Neutrophil (primary cell): ENCODE data around the gene RBMS3.

ENCODE experiments used
- H3K27ac ChIP-seq: fragments of 200-600 bp; sonication (generic); 2 replicates; pipeline ENCODE4 v1.5.1; 2016; ENCODE audit warnings: mild to moderate bottlenecking, moderate library complexity
- H3K27me3 ChIP-seq: fragments of 200-600 bp; sonication (generic); 2 replicates; pipeline ENCODE4 v1.6.0; 2016; ENCODE audit warnings: mild to moderate bottlenecking
- H3K36me3 ChIP-seq: fragments of 200-600 bp; sonication (generic); 2 replicates; pipeline ENCODE4 v1.5.1; 2017
- H3K4me1 ChIP-seq, 2 experiments: fragments of 200-600 bp in 1 of 2; sonication (generic) in 1 of 2; 1 replicate in 1 of 2; 2 replicates in 1 of 2; pipeline versions ENCODE4 v1.5.1 to v1.6.1; 2013 to 2016; ENCODE audit warnings: low read depth in 1 of 2, low read length in 1 of 2, mild to moderate bottlenecking in 1 of 2, moderate library complexity in 1 of 2; ENCODE audit not compliant: control insufficient read depth in 1 of 2, insufficient read depth in 1 of 2
- H3K4me3 ChIP-seq, 2 experiments: fragments of 200-600 bp in 1 of 2; sonication (generic) in 1 of 2; 1 replicate in 1 of 2; 2 replicates in 1 of 2; pipeline ENCODE4 v1.5.1; 2013 to 2016; ENCODE audit warnings: low read depth in 1 of 2, low read length in 1 of 2, mild to moderate bottlenecking in 1 of 2, moderate library complexity in 1 of 2
- H3K9me3 ChIP-seq: fragments of 200-600 bp; sonication (generic); 2 replicates; pipeline ENCODE4 v1.5.1; 2016
- TF ChIP-seq, protein P1 (sequence below): fragments of 200-600 bp; sonication (generic); IDR thresholded peaks from 2 replicates; pipeline ENCODE4 v1.5.1; 2016; ENCODE audit warnings: antibody characterized with exemption

RBMS3 gene

GRCh38 chr3:29339016-29339833 lies 58.4 kb downstream of the RBMS3 start:
- Histone ChIP-seq H3K27me3 (no peaks in the 10 kb centered on the region), H3K36me3 (no peaks in the 10 kb centered on the region), H3K9me3 (no peaks in the 10 kb centered on the region), H3K27ac (no peak overlapping the region), H3K4me3 (no peak overlapping the region), H3K4me1 (no peaks in the 10 kb centered on the region)
- TF ChIP-seq, protein P1, sequence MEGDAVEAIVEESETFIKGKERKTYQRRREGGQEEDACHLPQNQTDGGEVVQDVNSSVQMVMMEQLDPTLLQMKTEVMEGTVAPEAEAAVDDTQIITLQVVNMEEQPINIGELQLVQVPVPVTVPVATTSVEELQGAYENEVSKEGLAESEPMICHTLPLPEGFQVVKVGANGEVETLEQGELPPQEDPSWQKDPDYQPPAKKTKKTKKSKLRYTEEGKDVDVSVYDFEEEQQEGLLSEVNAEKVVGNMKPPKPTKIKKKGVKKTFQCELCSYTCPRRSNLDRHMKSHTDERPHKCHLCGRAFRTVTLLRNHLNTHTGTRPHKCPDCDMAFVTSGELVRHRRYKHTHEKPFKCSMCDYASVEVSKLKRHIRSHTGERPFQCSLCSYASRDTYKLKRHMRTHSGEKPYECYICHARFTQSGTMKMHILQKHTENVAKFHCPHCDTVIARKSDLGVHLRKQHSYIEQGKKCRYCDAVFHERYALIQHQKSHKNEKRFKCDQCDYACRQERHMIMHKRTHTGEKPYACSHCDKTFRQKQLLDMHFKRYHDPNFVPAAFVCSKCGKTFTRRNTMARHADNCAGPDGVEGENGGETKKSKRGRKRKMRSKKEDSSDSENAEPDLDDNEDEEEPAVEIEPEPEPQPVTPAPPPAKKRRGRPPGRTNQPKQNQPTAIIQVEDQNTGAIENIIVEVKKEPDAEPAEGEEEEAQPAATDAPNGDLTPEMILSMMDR, result no peak

- Histone ChIP-seq H3K27ac (no peak overlapping the region), H3K4me1 (no peaks in the 10 kb centered on the region), H3K27me3 (no peaks in the 10 kb centered on the region), H3K36me3 (no peaks in the 10 kb centered on the region), H3K4me3 (no peak overlapping the region), H3K9me3 (no peaks in the 10 kb centered on the region)
- TF ChIP-seq, protein P1, result no peak
Observed at GRCh38 chr3:29344154-29344553, 63.3 kb downstream of the RBMS3 start.

DNA sequence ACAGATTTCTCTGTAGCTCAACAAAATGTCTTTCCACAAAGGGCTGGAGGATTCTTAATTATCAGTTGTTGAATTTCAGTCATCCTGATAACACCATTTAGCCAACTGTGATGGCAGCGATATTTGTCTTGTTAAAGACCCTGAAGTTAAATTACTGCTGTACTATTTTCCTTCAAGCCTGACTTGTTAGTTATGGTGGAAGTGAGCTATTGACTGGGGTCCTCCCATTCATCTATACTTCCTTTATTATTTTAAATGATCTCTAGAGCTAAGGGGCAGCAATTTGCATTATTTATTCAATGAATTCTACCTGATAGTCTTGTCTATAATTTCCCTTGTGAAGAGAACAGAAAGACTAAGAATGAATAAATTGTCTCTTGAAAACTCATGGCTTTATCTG lies 64.1 kb downstream of the RBMS3 start:
- Histone ChIP-seq H3K4me3 (no peak overlapping the region), H3K4me1 (no peaks in the 10 kb centered on the region), H3K27me3 (no peaks in the 10 kb centered on the region), H3K36me3 (no peaks in the 10 kb centered on the region), H3K9me3 (no peaks in the 10 kb centered on the region), H3K27ac (no peak overlapping the region)
- TF ChIP-seq, protein P1, result no peak

GRCh38 chr3:29345516-29346300 lies 64.8 kb downstream of the RBMS3 start:
- no peaks in the 10 kb centered on the region for H3K27me3 ChIP-seq
- TF ChIP-seq, protein P1, result no peak
- no peaks in the 10 kb centered on the region for H3K9me3 ChIP-seq
- H3K4me3 ChIP-seq, result no peak overlapping the region
- H3K27ac ChIP-seq, result no peak overlapping the region
- no peaks in the 10 kb centered on the region for H3K36me3 ChIP-seq
- H3K4me1 ChIP-seq, result no peaks in the 10 kb centered on the region

GRCh38 chr3:29346828-29347227 lies 66.0 kb downstream of the RBMS3 start:
- Histone ChIP-seq H3K27me3 (no peaks in the 10 kb centered on the region), H3K4me3 (no peak overlapping the region), H3K9me3 (no peaks in the 10 kb centered on the region), H3K27ac (no peak overlapping the region), H3K4me1 (no peaks in the 10 kb centered on the region), H3K36me3 (no peaks in the 10 kb centered on the region)
- TF ChIP-seq, protein P1, result no peak
